ENCODE data around the gene ZNF157.

The ZNF157 gene

DNA sequence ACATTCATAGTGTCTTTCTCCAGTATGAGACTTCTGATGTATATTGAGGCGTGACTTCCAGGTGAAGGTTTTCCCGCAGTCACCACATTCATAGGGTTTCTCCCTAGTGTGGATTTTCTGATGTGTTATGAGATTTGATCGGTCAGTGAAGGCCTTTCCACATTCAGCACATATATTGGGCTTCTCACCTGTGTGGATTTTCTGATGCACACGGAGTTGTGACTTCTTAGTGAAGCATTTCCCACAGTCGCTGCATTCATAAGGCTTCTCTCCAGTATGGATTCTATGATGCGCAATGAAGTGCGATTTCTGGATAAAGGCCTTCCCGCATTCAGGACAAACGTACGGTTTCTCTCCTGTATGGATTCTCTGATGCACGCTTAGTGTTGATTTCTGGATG is 77.2 kb downstream of the ZNF157 start:
- H3K9ac ChIP-seq (ENCODE audit: low read length) = no peak overlapping the region
- H3K9me3 ChIP-seq (ENCODE audit: control insufficient read depth, insufficient read depth, low read depth, low read length) = peaks cover 66% of the 10 kb centered on the region
- no peaks in the 10 kb centered on the region for H3K4me1 ChIP-seq (ENCODE audit: control insufficient read depth, insufficient read depth, low read length)
- H3K4me3 ChIP-seq (ENCODE audit: low read depth, low read length) = no peak overlapping the region
- H3K36me3 ChIP-seq (ENCODE audit: control insufficient read depth, insufficient read depth, low read length) = peaks cover 33% of the 10 kb centered on the region
- H3K27me3 ChIP-seq (ENCODE audit: control insufficient read depth, insufficient read depth, low read length) = no peaks in the 10 kb centered on the region
- no peak overlapping the region for H3K27ac ChIP-seq (ENCODE audit: low read depth, low read length)

DNA sequence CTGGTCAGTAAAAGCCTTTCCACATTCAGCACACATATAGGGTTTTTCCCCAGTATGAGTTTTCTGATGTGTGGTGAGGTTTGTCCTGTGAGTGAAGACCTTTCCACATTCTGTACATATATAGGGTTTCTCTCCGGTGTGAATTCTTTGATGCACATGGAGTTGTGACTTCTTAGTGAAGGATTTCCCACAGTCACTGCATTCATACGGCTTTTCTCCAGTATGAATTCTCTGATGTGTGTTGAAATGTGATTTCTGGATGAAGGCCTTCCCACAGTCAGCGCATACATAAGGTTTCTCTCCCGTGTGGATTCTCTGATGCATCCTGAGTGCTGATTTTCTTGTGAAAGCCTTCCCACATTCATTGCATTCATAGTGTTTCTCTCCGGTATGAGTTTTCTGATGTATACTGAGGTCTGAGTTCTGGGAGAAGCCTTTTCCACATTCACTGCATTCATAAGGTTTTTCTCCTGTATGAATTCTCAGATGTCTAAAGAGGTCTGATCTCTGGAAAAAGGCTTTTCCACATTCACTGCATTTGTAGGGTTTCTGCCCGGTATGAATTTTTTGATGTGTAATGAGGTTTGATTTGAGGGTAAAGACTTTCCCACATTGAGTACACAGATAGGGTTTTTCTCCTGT is 77.9 kb downstream of the ZNF157 start:
- no peaks in the 10 kb centered on the region for H3K4me1 ChIP-seq (ENCODE audit: control insufficient read depth, insufficient read depth, low read length)
- H3K27ac ChIP-seq (ENCODE audit: low read depth, low read length) = no peak overlapping the region
- H3K9me3 ChIP-seq (ENCODE audit: control insufficient read depth, insufficient read depth, low read depth, low read length) = peaks cover 66% of the 10 kb centered on the region
- H3K9ac ChIP-seq (ENCODE audit: low read length) = no peak overlapping the region
- no peaks in the 10 kb centered on the region for H3K27me3 ChIP-seq (ENCODE audit: control insufficient read depth, insufficient read depth, low read length)
- H3K4me3 ChIP-seq (ENCODE audit: low read depth, low read length) = no peak overlapping the region
- peaks cover 33% of the 10 kb centered on the region for H3K36me3 ChIP-seq (ENCODE audit: control insufficient read depth, insufficient read depth, low read length)

DNA sequence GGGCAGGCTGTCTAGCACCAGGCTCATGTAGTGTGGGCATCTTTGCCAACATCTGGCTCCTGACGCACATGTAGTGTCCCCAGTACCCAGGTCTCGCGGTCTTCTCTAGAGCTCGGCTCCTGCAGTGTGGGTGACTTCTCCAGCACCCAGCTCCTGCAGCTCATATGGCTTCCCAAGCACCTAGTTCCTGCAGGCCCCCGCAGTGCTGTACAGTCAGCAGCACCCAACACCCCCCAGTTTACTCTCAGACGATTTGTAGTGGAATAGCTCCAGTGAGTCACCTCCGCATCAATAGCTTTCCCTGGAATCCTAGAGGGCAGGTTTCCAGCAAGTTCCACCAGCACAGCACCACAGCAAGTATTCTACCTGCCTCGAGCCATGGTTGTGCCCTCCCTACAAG is 81.7 kb downstream of the ZNF157 start:
- no peaks in the 10 kb centered on the region for H3K4me1 ChIP-seq (ENCODE audit: control insufficient read depth, insufficient read depth, low read length)
- H3K36me3 ChIP-seq (ENCODE audit: control insufficient read depth, insufficient read depth, low read length) = peaks cover 44% of the 10 kb centered on the region

DNA sequence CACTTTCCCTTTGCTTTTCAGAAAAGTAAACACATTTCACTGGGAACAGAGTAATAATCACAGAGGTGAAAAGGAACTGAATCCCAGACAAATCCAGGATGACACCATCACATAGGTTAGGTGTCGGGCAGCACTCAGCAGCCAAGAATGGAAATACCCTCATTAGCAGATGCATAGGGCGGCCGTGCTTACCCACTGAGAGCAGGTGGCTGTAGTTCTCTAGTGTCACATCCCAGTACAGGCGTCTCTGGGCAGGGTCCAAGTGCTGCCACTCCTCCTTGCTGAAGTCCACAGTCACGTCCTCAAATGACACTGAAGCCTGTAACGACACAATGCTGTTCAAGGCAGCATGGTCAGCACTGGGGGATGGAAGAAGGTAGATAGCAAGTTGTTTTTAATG is 85.7 kb downstream of the ZNF157 start:
- peaks cover 17% of the 10 kb centered on the region for H3K36me3 ChIP-seq (ENCODE audit: control insufficient read depth, insufficient read depth, low read length)
- H3K27ac ChIP-seq (ENCODE audit: low read depth, low read length) = no peak overlapping the region
- peaks cover 18% of the 10 kb centered on the region for H3K9me3 ChIP-seq (ENCODE audit: control insufficient read depth, insufficient read depth, low read depth, low read length)
- no peaks in the 10 kb centered on the region for H3K27me3 ChIP-seq (ENCODE audit: control insufficient read depth, insufficient read depth, low read length)
- H3K4me3 ChIP-seq (ENCODE audit: low read depth, low read length) = no peak overlapping the region
- H3K9ac ChIP-seq (ENCODE audit: low read length) = no peak overlapping the region
- H3K4me1 ChIP-seq (ENCODE audit: control insufficient read depth, insufficient read depth, low read length) = no peaks in the 10 kb centered on the region

More for the DNA sequence above, 81.7 kb downstream of the ZNF157 start:
- H3K9ac ChIP-seq (ENCODE audit: low read length) = no peak overlapping the region
- H3K27me3 ChIP-seq (ENCODE audit: control insufficient read depth, insufficient read depth, low read length) = no peaks in the 10 kb centered on the region
- peaks cover 49% of the 10 kb centered on the region for H3K9me3 ChIP-seq (ENCODE audit: control insufficient read depth, insufficient read depth, low read depth, low read length)
- H3K27ac ChIP-seq (ENCODE audit: low read depth, low read length) = no peak overlapping the region
- no peak overlapping the region for H3K4me3 ChIP-seq (ENCODE audit: low read depth, low read length)

DNA sequence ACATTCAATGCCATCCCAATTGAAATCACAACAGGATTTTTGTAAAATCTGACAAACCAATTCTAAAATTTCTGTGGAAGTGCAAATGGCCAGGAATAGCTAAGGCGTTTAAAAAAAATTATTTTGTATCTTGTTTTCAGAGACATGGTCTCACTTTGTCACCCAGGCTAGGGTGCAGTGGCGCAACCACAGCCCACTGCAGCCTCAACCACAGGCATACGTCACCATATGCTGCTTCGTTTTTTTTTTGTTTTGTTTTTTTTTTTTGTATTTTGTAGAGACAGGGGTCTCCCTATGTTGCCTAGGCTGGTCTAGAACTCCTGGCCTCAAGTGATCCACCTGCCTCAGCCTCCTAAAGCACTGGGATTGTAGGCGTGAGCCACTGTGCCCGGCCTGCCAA is 88.2 kb downstream of the ZNF157 start:
- Histone ChIP-seq H3K27me3 (ENCODE audit: control insufficient read depth, insufficient read depth, low read length) (no peaks in the 10 kb centered on the region), H3K27ac (ENCODE audit: low read depth, low read length) (no peak overlapping the region), H3K4me1 (ENCODE audit: control insufficient read depth, insufficient read depth, low read length) (no peaks in the 10 kb centered on the region), H3K36me3 (ENCODE audit: control insufficient read depth, insufficient read depth, low read length) (peaks cover 10% of the 10 kb centered on the region; the same call in 1 of the 2 replicates), H3K9ac (ENCODE audit: low read length) (no peak overlapping the region), H3K9me3 (ENCODE audit: control insufficient read depth, insufficient read depth, low read depth, low read length) (peaks cover 18% of the 10 kb centered on the region; the same call in 1 of the 2 replicates), H3K4me3 (ENCODE audit: low read depth, low read length) (no peak overlapping the region)

DNA sequence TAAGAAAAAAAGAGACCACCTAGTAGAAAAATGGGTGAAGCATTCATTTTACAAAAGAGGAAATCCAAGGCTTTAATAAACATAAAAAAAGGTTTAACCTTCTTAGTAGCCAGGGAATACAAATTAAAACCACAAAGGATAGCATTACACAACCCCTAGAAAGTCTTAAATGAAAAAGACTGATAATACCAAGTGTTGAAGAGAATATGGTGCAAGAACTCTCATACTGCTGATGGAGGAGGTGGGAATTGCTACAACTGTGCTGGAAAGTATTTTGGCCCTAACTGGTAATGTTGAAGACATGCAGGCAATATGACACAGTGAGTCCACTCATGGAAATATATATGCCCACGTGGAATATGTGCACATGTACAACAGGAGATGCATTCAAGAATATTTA is 90.2 kb downstream of the ZNF157 start:
- Histone ChIP-seq H3K27me3 (ENCODE audit: control insufficient read depth, insufficient read depth, low read length) (no peaks in the 10 kb centered on the region), H3K9ac (ENCODE audit: low read length) (no peak overlapping the region), H3K36me3 (ENCODE audit: control insufficient read depth, insufficient read depth, low read length) (peaks cover 4% of the 10 kb centered on the region; the same call in 1 of the 2 replicates), H3K4me1 (ENCODE audit: control insufficient read depth, insufficient read depth, low read length) (no peaks in the 10 kb centered on the region), H3K4me3 (ENCODE audit: low read depth, low read length) (no peak overlapping the region), H3K27ac (ENCODE audit: low read depth, low read length) (no peak overlapping the region), H3K9me3 (ENCODE audit: control insufficient read depth, insufficient read depth, low read depth, low read length) (peaks cover 23% of the 10 kb centered on the region; the same call in 1 of the 2 replicates)

All from HUES6 (cell line).